HPDE6-E6E7 (cell line): ENCODE data around the gene DISP2.

Experiments
- DNase-seq: peaks from one replicate; pipeline ENCODE4 v3.0.0; 2011; ENCODE audit warnings: missing footprints; ENCODE audit errors: extremely low spot score

Gene DISP2

GRCh38 chr15:40342416-40343320 is 15.4 kb upstream of the DISP2 start:
- DNase-seq: no peak

- DNase-seq: peak; percentile 86
Observed at GRCh38 chr15:40343512-40343911, 14.5 kb upstream of the DISP2 start.

GRCh38 chr15:40344217-40344616 is 13.8 kb upstream of the DISP2 start:
- DNase-seq: no peak

- DNase-seq: no peak
Observed at GRCh38 chr15:40344631-40345120, 13.3 kb upstream of the DISP2 start.

- DNase-seq: no peak
Observed at GRCh38 chr15:40345225-40345866, 12.7 kb upstream of the DISP2 start.

DNA sequence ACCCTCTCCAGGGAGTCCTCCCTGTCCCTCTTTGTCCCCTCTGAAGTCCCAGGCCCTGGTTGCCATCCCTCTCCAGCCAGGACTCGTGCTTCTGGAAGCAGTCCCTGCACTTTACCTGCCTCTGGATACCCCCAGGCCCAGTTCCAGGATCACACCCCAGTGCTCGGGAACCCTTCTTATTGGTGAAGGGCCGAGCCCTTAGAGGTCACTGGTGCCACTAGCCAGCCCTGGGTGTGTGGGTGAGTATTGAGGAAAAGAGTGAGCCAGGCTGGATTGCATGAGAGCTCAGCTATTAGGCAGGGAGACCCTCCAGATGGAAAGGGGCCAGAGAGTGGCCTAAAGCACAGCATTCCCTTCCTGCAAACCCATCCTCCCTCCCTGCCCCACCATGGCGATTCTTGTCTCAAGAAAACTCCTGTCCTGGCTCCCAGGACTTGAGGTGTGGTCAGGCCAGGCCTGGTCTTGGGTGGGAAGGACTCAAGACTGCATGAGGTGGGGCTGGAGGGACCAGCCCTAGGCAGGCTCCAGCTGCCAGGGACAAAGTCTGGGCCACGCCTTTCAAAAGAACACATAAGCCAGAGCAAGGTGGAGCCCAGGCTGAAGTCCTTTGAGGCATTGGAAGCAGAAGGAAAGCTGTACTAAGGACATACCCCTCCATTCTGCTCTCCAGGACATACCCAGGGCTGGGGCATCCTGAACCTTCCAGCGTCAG is 12.0 kb upstream of the DISP2 start:
- no peak for DNase-seq

DNA sequence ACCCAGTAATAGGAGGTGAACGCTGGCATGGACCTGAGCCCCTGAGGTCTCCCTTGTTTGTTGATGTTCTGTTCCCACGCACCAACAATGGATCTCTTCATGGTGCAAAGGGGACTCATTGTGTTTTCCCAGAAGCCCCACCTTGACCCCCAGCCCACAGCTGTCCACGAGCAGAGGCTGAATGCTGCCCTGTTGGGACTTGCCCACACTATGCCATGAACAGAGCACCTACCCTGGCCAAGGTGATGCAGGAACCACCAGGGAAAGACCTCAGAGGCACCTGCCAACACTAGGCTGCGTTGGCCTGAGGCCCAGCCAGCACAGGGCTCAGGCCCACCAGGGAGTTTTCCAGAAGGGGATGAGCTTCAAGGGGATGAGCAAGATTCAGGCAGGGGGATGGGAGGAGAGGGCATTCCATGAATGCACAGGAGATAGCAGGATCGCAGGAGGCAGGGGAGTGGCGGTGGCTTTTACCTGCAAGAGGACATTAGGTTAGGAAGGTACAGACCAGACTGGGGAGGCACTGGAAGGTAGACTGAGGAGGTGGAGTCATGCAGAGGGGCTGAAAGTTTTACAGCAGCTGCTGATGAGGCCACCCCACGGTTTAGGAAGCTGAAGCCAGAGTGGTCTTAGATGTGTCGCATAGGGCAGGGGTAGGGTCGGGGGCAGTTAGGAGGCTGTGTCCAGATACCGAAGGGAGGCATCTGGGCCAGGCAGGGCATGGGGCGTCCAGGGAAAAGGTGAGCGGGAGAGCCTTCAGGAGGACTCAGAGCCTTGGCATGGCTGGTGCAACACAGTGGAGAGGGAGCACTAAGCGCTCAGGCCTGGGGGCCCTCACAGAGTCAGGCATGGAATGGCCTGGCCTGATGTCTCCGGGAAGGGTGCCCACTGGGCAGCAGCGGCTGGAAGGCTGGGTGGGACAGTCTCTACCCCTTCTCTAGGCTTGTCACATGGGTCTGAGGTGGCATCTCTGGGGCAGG is 11.2 kb upstream of the DISP2 start:
- no peak for DNase-seq

DNA sequence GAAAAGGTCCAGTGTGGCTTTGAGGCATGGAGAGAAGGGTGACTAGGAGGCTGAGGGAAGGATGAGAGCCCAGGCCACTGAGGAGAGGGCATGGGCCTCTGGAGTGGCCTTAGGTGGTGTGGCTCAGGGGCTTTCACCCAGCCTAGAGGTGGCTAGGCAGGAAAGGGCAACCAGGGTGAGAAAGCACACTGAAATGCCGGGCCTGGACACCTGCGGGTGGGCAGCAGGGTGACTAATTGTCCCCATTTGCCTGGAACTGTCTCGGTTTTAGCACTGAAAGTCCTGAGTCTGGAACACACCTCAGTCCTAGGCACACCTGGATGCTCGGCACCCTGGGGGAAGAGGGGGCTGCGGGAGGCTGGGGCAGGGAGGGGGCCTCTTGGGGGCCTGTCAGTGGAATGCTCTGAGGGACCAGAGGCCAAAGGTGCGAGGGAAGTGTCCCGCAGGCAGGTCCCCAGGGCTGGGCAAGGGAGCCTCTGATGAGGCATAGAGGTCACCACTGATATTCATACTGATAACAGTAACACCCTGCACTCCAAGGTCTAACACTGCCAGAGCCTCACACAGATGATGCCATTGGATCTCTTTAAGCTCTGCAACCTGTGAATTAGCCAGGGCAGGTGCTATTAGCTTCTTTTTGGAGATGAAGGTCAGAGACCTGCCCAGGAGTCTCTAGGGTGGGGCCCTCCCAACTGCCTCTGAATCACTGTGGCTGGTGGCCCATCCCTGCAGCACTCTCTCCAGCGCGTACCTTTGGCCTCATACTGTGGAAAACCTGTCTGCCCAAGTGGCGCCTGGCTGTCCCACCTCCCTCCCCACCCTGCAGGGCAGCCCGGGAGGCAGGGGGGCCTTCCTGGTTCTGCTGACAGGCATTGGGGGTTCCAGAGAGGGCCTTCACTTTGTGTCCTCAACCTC is 10.2 kb upstream of the DISP2 start:
- no peak for DNase-seq

GRCh38 chr15:40348474-40348870 is 9.5 kb upstream of the DISP2 start:
- no peak for DNase-seq

DNA sequence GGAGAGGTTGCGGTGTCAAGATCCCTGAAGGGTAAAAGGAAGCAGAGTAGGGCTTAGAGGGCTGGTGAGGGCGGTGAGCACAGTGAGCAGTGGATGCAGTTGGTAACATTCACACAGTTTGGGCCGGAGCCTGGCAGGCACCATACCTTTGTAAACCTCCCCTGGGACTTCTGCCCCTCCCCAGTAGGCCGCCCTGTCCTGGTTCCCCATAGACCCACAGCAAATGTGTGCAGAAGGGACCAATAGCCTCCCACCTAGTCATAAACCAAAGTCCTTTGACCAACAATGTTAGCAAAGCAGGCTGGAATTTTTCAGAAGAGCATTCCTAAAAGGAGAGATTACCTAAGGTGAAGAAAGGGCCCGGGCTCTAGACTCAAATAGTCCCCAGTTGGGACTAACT is 8.9 kb upstream of the DISP2 start:
- no peak for DNase-seq

- no peak for DNase-seq
Observed at GRCh38 chr15:40352281-40352901, 5.6 kb upstream of the DISP2 start.

- no peak for DNase-seq
Observed at GRCh38 chr15:40353697-40354096, 4.3 kb upstream of the DISP2 start.

- DNase-seq: no peak
Observed at GRCh38 chr15:40354408-40355171, 3.4 kb upstream of the DISP2 start.

- DNase-seq: no peak
Observed at GRCh38 chr15:40355976-40356585, 1.9 kb upstream of the DISP2 start.

GRCh38 chr15:40357246-40357645 is 773 bp upstream of the DISP2 start:
- DNase-seq: no peak

DNA sequence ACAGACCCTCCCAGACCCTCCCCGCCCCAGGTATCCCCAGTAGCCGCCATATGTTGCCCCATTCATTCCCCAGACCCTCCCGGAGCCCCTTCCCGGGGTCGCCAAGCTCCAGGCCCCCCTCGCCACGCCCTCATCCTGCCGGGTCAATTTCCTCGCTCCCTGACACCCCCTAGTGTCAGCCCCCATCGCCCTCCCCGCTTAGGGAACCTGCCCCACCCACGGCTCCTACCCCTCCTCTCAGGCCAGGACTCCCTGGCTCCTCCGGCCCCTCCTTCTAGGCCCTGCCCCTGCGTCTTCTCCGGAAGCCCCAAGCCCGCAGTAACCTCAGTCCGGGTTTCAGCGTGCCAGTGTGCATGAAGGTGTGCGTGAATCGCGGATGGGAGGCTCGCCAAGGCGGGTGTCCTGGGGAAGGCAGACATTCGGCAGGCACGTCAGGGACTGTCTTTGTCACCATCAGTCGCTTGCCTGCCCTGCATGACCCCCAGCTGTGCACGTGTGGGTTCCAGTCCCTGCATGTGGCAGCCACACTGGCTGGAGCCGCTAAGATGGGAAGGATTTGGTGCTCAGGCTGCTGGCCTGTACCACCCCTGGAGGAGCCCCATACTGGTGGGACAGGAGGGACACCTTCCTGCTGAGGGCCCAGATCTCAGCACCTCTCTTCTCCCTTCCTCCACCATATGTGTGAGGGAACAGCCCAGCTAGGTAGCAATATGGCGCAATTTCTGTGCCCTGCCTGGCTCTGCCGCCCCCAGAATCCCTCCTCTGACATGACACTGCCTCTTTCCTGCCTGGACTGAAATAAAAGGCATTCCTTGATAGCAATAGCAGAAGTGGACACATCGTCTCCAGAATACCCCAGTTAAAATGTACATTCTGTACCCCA is 693 bp downstream of the DISP2 start:
- DNase-seq: no peak

DNA sequence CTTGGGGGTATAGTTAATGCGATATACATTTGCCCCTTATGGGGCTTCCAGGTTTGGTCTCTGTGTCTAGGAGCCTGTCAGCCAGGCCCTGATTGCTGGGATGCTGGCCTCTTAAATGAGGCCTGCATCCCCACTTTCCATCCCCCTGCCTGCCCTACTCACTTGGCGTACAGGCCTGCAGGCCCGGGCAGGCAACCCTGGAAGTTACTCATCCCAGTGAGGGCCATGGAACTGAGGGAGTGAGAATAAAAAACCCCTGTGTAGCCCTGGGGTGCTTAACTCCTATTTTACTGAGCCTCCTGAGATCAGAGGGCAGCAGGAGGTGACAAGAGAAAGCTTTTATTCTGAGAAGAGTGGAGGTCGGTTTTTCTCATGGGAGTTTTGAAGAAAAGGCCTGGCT is 2.0 kb downstream of the DISP2 start:
- no peak for DNase-seq
